HepG2 (cell line): ENCODE data around the gene STIM1. TPM values are rescaled to one million over a fixed set of nuclear protein-coding genes. Genes with fewer than 3 reads are reported as not detected.

Experiments
- ATAC-seq: fragments of 200-7000 bp; cut with Tn5 transposase; 3 replicates; pipeline ENCODE4 v1.9.1; 2020; ENCODE audit warnings: mild to moderate bottlenecking, moderate library complexity
- BruUV-seq: library from RNA; stranded (reverse); fragments of 400-500 nt; replicated peaks from 2 replicates; lab custom pipeline; 2021; lab: Mats Ljungman, UMichigan
- CTCF ChIA-PET: fragments of 300-600 bp; formaldehyde crosslinking; extraction: SDS; loops from one replicate; lab custom pipeline; 2021; ENCODE audit warnings: low total read pairs, inconsistent platforms, low intra/inter-chr PET ratio; lab: Yijun Ruan, JAX
- POLR2A ChIA-PET: fragments of 350-600 bp; sonication (Branson Sonifier 250); formaldehyde crosslinking; loops from one replicate; lab custom pipeline; 2020; ENCODE audit warnings: antibody characterized with exemption, inconsistent platforms; lab: Yijun Ruan, JAX
- DNase-seq: peaks from one replicate; pipeline ENCODE4 v3.0.0-alpha.2; 2015; ENCODE audit warnings: low spot score
- FAIRE-seq: peaks from 3 replicates; lab custom pipeline; 2011; peaks lifted over from hg19 to GRCh38; lab: Jason Lieb, UNC
- H2AFZ ChIP-seq: one replicate; pipeline ENCODE4 v1.6.1; 2011; ENCODE audit warnings: low read length, inconsistent platforms
- H3K27ac ChIP-seq: fragments of 300-600 bp; 3 replicates; pipeline ENCODE4 v1.8.0; 2011; ENCODE audit warnings: mixed run types, mild to moderate bottlenecking, mixed read lengths, low read length, inconsistent platforms; ENCODE audit not compliant: insufficient read depth; ENCODE audit errors: extremely low read length
- H3K27me3 ChIP-seq, 2 experiments: fragments of 200-600 bp in 1 of 2; 2 replicates in 1 of 2; 3 replicates in 1 of 2; pipeline versions ENCODE4 v1.6.0 to v1.8.0; 2011; ENCODE audit warnings: low read length in 2 of 2, mild to moderate bottlenecking in 2 of 2, moderate library complexity in 2 of 2, inconsistent platforms in 1 of 2; ENCODE audit not compliant: insufficient read depth in 2 of 2, control insufficient read depth in 1 of 2
- H3K36me3 ChIP-seq, 2 experiments: fragments of 200-600 bp in 1 of 2; replicated peaks in 1 of 2; 2 replicates in 1 of 2; 3 replicates in 1 of 2; pipeline versions ENCODE4 v1.5.1 to v1.8.0; 2011; ENCODE audit warnings: low read length in 2 of 2, inconsistent platforms in 1 of 2; ENCODE audit not compliant: insufficient read depth in 2 of 2, control insufficient read depth in 1 of 2
- H3K4me1 ChIP-seq: 2 replicates; pipeline ENCODE4 v1.5.1; 2012; ENCODE audit warnings: low read length, inconsistent platforms; ENCODE audit not compliant: insufficient read depth
- H3K4me2 ChIP-seq: 2 replicates; pipeline ENCODE4 v1.6.0; 2011; ENCODE audit warnings: low read depth, low read length, inconsistent platforms
- H3K4me3 ChIP-seq, 3 experiments: fragments of 200-600 bp in 1 of 3; sonication (generic), shearing (Covaris generic) in 1 of 3; replicated peaks in 1 of 3; 2 replicates each; pipeline ENCODE4 v1.5.1; 2011 to 2016; ENCODE audit warnings: low read length in 3 of 3, inconsistent platforms in 2 of 3, low read depth in 2 of 3, mild to moderate bottlenecking in 2 of 3, control low read depth in 1 of 3, mixed read lengths in 1 of 3; ENCODE audit not compliant: insufficient read depth in 1 of 3
- H3K79me2 ChIP-seq: one replicate; pipeline ENCODE4 v1.6.1; 2011; ENCODE audit warnings: low read length, inconsistent platforms; ENCODE audit not compliant: insufficient read depth
- H3K9ac ChIP-seq: 2 replicates; pipeline ENCODE4 v1.6.0; 2011; ENCODE audit warnings: mild to moderate bottlenecking, low read depth, low read length, inconsistent platforms; ENCODE audit not compliant: insufficient read depth
- H3K9me3 ChIP-seq: 2 replicates; pipeline ENCODE4 v1.5.1; 2012; ENCODE audit warnings: mild to moderate bottlenecking, low read length
- H4K20me1 ChIP-seq: 2 replicates; pipeline ENCODE4 v1.6.0; 2011; ENCODE audit warnings: inconsistent platforms, mild to moderate bottlenecking, low read length, moderate library complexity; ENCODE audit not compliant: insufficient read depth
- ARID3A ChIP-seq: IDR thresholded peaks from 2 replicates; pipeline ENCODE4 v1.6.1; 2012; ENCODE audit warnings: low read depth, low read length, improper control_type of control experiment
- ATF4 ChIP-seq, 2 experiments: fragments of 450-650 bp in 1 of 2; sonication (generic) in 1 of 2; formaldehyde crosslinking; IDR thresholded peaks; 2 replicates each; pipeline versions ENCODE4 v1.5.0 to v1.8.0; 2020 to 2022; ENCODE audit warnings: mild to moderate bottlenecking in 1 of 2, missing genetic modification reagents in 1 of 2
- ETV5 ChIP-seq: IDR thresholded peaks from 2 replicates; pipeline ENCODE4 v1.6.1; 2018; ENCODE audit warnings: missing biosample characterization, missing genetic modification reagents, inconsistent platforms, borderline replicate concordance
- KDM3A ChIP-seq: IDR thresholded peaks from 2 replicates; pipeline ENCODE4 v1.6.1; 2018; ENCODE audit warnings: low read depth, missing compliant biosample characterization
- MED1 ChIP-seq: sonication (generic); formaldehyde crosslinking; IDR thresholded peaks from 2 replicates; pipeline ENCODE4 v1.4.0; 2020; ENCODE audit warnings: missing genetic modification reagents
- MTA3 ChIP-seq: sonication (generic); formaldehyde crosslinking; IDR thresholded peaks from 2 replicates; pipeline ENCODE4 v1.4.0; 2020; ENCODE audit warnings: missing genetic modification reagents
- NR2C2 ChIP-seq: sonication (generic); formaldehyde crosslinking; IDR thresholded peaks from 2 replicates; pipeline ENCODE4 v1.4.0; 2020; ENCODE audit warnings: missing genetic modification reagents, mild to moderate bottlenecking, moderate library complexity, borderline replicate concordance
- NR2F6 ChIP-seq, 2 experiments: IDR thresholded peaks; 2 replicates each; pipeline ENCODE4 v1.6.1; 2016; ENCODE audit warnings: antibody characterized with exemption in 1 of 2, mild to moderate bottlenecking in 1 of 2
- PLRG1 ChIP-seq: fragments of 450-650 bp; conservative IDR thresholded peaks from 2 replicates; pipeline ENCODE4 v1.6.1; 2016
- SAP130 ChIP-seq: IDR thresholded peaks from 2 replicates; pipeline ENCODE4 v1.6.1; 2016; ENCODE audit warnings: low read depth
- SIX4 ChIP-seq: sonication (generic); formaldehyde crosslinking; IDR thresholded peaks from 2 replicates; pipeline ENCODE4 v1.4.0; 2020; ENCODE audit warnings: missing genetic modification reagents
- SP5 ChIP-seq: IDR thresholded peaks from 2 replicates; pipeline ENCODE4 v1.6.1; 2016; ENCODE audit warnings: low read depth, borderline replicate concordance
- TARDBP ChIP-seq: sonication (generic); formaldehyde crosslinking; IDR thresholded peaks from 2 replicates; pipeline ENCODE4 v1.8.0; 2022; ENCODE audit warnings: mild to moderate bottlenecking, missing genetic modification reagents
- ZNF576 ChIP-seq: sonication (generic); formaldehyde crosslinking; IDR thresholded peaks from 2 replicates; pipeline ENCODE4 v1.4.0; 2020; ENCODE audit warnings: mild to moderate bottlenecking, missing genetic modification reagents
- in situ Hi-C: cut with HindIII; loops from 2 replicates; pipeline ENCODE4 v1.10.0; 2017; ENCODE audit warnings: low pct_unique_long_range_greater_than_20kb; ENCODE audit not compliant: extremely low pct_ligation_motif_present
- intact Hi-C: fragments of 100-400 bp; cut with micrococcal nuclease; formaldehyde crosslinking; loops from one replicate; pipeline ENCODE4 v1.10.0; 2022; ENCODE audit not compliant: unreplicated experiment
- polyA plus RNA-seq, 8 experiments: library from polyadenylated mRNA; depleted of rRNA in 3 of 8; stranded (reverse) in 7 of 8; unstranded in 1 of 8; fragments of >200 nt; fragmentation: Illumina TruSeq in 4 of 8; extraction: Trizol in 4 of 8; gene quantifications; 2 replicates each; pipeline versions ENCODE4 v1.2.1 to v1.2.3, GENCODE V29; 2011 to 2016; ENCODE audit warnings: low read depth in 4 of 8, missing spikeins in 1 of 8, mixed read lengths in 1 of 8; ENCODE audit not compliant: insufficient read depth in 1 of 8
- total RNA-seq, 5 experiments: library from RNA; depleted of rRNA; stranded (reverse); fragments of >200 nt; fragmentation: Illumina TruSeq; extraction: Trizol; gene quantifications; 2 replicates each; pipeline ENCODE4 v1.2.3, GENCODE V29; 2016; ENCODE audit warnings: low read depth in 1 of 5

The STIM1 gene
- total and polyA plus RNA-seq, 2 of the 13 experiments (the other 11 are each of a cell fraction or from before 2014, with no cell fraction given): 19.2 to 28.5 TPM

GRCh38 chr11:3866836-3867208 lies 11.4 kb downstream of the STIM1 start:
- no peak for FAIRE-seq
- no peak for TF ChIP-seq PLRG1
- peak; percentile 63 for TF ChIP-seq ARID3A
- no peak for TF ChIP-seq ZNF576 (CRISPR knock-in tag)
- peak; percentile 18; the same call in 1 of the 2 replicates for TF ChIP-seq SAP130 (CRISPR knock-in tag)
- TF ChIP-seq SIX4 (CRISPR knock-in tag): no peak
- TF ChIP-seq MED1: 0 out of 2 replicates have a peak, but pooled peaks have one; percentile 23
- TF ChIP-seq SP5: 0 out of 2 replicates have a peak, but pooled peaks have one; percentile 14
- TF ChIP-seq NR2F6 (IDR thresholded peaks at IDR 0.05): no peak
- TF ChIP-seq NR2F6 (CRISPR knock-in tag; IDR thresholded peaks at IDR 0.05): no peak
- TF ChIP-seq ATF4 (CRISPR knock-in tag; IDR thresholded peaks at IDR 0.05): no peak
- no peak for TF ChIP-seq KDM3A
- no peak for TF ChIP-seq MTA3 (CRISPR knock-in tag)
- no peak; the same call in 1 of the 2 replicates for TF ChIP-seq ETV5
- 0 out of 2 replicates have a peak, but pooled peaks have one; percentile 24 for TF ChIP-seq TARDBP (CRISPR knock-in tag)
- TF ChIP-seq NR2C2 (CRISPR knock-in tag): 0 out of 2 replicates have a peak, but pooled peaks have one; percentile 34
- BruUV-seq: no TSS peak
- H3K79me2 ChIP-seq: peaks cover 81% of the 10 kb centered on the region
- ChIA-PET POLR2A (interaction anchor here (0.8 to 5.3 kb wide), 5 partner anchors 9 to 39 kb away, joined by 3 to 44 read pairs (median 10); partner anchors contain the start of gene STIM1), CTCF (no interaction called here)
- peak overlapping the region; percentile 64 for H3K9ac ChIP-seq
- intact Hi-C loops: loop anchor here (1.0 kb wide), 1 partner anchor 38 kb away; no protein-coding TSS in a partner anchor
- DNase-seq: peak; percentile 76
- no peak overlapping the region for H2AFZ ChIP-seq
- H3K27me3 ChIP-seq: no peaks in the 10 kb centered on the region; a peak in 1 of 5 replicates
- peak overlapping the region; percentile 75 for H3K4me2 ChIP-seq
- H3K9me3 ChIP-seq: no peaks in the 10 kb centered on the region
- peak overlapping the region; percentile 84 for H3K27ac ChIP-seq
- in situ Hi-C loops: no loop called here
- H3K4me1 ChIP-seq: peaks cover 63% of the 10 kb centered on the region
- peak; percentile 76 for ATAC-seq
- H4K20me1 ChIP-seq: no peaks in the 10 kb centered on the region
- no peaks in the 10 kb centered on the region for H3K36me3 ChIP-seq
- peak overlapping the region in 2 of 3 experiments; percentile 19 to 33; a peak in 2 of 6 replicates for H3K4me3 ChIP-seq
